ENCODE measurements around the gene ARID5A.
A peak's percentile ranks its signal among the peaks of the same experiment; 100 is the strongest.
"Not testable (repeated sequence)": the region's sequence is repeated elsewhere in the genome, so short reads cannot be mapped to it uniquely, and the experiment has no call there.

Gene ARID5A

DNA sequence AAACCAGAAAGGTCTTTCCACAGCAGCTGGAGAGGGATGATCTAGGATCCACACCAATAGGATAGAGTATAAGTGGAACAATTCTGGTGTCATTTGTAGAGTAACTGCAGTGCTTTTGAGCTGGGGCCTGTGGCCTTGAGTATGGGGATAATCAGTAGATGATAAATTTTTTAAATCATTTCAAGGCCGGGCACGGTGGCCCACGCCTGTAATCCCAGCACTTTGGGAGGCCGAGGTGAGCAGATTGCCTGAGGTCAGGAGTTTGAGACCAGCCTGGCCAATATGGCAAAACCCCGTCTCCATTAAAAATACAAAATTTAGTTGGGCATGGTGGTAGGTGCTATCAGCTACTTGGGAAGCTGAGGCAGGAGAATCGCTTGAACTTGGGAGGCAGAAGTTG lies 20.9 kb downstream of the ARID5A start:
- not testable (repeated sequence) for DNase-seq

DNA sequence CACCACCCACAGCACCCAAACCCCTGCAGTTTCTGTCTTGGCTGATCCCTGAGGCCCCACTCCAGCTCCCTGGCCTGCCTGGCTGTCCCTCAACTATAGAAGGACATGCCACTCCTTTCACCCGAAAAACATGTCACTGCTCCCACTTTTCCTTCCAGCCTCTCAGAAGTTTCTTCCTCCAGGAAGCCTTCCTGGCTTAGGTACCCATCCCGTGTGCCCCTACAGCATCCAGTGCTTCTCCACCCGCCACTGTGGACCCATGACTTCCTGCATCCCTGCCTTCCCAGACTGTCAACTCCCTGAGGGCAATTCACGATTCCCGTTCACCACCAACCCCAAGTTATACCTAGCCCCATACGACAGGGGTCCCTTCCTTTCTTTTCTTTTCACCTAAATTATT lies 21.5 kb downstream of the ARID5A start:
- DNase-seq = no peak

DNA sequence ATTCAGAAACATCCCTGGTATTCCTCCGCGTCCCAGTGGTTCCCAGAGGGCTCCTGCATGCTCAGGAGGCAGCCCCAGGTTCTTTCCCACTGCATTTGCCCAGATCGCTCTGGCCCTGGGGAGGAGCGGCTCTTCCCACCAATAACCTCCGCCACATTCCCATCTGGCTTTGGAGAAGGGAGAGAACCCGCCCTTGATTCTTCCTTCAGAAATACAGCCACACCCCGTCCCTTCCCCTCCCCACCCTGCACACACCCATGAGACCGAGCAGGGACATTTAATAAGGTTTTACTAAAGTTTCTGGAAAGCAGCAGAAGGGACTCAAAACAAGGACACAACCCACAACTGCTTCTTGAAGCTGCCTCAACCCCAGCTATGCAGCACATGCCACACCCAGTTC lies 21.9 kb downstream of the ARID5A start:
- DNase-seq = no peak

DNA sequence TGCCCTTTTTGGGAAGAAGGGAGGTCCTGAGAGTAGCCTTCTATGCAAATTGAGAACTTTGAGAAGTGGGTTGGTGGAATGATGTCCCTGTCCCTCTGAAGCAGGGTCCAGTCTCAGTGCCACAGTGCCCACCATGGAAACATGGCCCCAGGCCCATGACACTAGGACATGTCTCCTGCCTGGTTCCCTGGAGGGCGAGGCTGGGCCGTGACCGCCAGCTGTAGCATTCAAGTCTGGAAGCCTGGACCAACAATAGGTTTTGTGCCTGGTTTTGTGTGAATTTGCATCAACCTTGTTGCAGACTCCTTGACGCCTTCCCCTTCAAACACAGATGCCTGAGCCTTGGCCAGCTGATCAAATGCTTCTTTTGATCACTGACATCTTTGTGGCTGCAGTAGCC lies 27.5 kb downstream of the ARID5A start:
- no peak for DNase-seq

DNA sequence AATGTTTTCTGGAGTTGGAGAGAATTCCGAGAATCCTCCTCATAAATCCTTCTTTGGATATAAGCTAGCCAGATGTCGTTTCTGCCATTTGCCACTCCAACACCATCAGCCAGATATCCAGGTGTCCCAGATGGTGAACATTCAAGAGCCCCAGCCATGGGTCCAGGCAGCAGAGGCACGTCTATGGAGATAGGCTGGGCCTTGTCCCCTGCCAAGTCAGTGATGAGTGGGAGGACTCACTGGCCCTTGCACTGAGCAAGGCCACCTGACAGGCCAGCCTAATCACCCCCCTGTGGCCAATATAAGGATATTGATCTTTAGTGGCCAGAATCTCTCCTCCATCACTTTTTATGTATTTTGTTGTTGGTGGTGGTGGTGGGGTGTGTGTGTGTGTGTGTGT lies 28.0 kb downstream of the ARID5A start:
- DNase-seq = no peak

DNA sequence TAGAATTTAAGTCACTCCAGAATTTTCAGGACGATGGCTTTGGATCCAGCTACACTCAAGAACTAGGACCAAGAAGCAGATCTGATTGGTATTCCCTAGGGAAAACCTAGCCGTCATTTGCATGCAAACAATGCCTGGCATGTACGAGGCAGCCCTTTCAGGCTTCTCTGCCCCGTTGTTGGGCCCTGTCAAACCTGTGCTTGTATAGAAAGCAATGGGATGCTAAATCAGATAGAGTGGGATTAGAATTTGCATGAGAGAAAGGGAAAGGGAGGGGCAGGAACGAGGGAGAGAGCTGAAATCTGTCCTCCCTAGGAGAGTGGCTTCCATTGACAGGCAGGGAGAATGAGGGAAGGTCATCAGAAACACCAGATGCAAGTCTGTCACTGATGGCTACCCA lies 28.6 kb downstream of the ARID5A start:
- DNase-seq = no peak

DNA sequence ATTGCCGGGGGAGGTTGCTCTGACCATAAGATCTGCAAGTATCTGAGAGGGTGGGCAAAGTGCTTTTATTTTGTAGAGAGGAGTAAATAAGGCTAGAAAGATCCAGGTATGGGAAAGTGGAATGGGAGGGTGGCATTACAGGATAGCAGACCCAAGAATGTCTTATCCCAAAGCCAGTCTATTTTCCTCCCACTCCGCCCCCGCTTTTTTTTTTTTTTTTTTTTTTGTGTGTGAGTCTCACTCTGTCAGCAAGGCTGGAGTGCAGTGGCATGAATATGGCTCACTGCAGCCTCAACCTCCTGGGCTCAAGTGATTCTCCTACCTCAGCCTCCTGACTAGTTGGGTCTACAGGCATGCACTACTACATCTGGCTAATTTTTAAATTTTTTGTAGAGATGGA lies 31.5 kb downstream of the ARID5A start:
- DNase-seq = no peak

DNA sequence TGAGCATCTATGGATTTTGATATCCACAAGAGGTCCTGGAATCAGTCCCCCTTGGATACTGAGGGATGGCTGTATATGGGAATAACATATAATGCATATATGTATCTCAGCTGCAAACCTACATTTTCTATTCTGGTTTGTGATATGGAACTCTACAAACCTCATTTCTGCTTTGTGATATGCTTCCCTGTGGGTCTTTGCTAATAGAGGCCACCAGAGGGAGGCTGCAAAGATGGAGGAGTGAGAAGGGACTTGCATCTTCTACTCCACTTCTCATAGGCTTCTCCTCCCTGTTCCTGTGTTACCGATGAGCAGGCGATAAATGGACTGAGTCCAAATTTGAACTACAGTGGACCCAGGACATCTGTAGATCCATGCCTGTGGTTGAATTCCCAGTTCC lies 37.8 kb downstream of the ARID5A start:
- no peak for DNase-seq

DNA sequence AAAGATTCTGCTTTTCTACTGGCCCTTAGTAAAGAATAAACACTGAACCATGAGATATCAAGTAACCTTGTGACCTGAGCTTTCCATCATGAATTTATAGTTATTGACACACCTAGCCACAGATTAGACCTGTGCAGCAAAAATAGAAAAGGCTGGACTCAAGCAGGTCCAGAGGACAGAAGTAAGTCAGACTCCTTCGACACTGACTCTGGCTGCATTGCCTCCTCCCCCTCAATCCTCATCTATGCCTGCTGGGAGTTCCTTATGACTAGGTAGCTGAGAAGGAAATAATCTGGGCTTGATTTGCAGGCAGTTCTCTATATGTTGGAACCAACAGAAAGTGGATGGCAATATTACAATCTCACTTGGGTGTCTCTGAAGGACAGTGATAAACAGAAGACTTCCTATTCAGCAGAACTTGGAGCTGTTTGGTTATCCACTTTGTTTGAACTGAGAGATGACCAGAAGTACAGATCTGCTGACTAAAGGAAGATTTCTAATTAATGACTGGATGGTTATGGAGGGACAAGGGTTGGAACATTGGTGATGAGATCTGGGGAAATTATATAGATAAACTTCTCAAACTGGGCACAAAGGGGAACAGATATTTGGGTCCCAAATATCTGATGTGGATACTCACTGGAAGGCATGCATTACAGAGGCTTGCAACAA lies 39.4 kb downstream of the ARID5A start:
- no peak for DNase-seq

DNA sequence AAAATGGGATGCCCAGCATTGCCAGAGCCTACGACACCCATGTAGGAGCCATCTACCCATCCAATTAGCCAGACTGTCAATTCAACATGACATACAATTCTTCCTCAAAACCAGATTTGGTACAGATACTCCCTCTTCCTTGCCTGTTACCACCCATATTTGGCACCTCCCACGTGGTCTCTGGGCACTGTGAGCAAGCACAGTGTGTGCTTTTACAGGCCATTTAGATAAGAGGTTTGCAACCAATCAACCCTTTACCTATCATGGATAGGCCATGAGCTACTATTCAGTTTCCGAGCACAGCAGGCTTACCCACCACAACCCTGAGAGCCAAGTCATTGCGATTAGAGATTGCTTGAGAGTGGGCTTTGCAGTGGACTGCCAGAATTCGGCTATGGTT lies 40.9 kb downstream of the ARID5A start:
- no peak for DNase-seq

DNA sequence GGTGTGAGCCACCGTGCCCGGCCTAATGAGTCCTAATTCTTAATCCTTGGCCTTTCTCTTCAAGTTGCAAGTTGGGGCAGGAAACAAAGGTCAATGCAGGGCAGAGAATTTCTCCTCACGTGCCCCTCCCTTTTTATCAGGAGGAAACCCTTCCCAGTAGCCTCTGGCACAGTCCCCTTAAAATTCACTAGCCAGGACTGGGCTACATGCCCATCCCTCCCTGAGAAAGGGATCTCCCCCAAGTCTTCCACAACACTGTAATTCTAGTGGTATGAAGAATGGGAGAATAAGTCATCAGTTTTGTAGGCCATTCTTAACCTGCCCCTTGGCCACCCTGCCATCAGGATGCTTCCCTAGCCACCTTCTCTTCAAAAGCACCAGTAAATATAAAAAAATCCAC lies 42.2 kb downstream of the ARID5A start:
- DNase-seq = no peak

DNA sequence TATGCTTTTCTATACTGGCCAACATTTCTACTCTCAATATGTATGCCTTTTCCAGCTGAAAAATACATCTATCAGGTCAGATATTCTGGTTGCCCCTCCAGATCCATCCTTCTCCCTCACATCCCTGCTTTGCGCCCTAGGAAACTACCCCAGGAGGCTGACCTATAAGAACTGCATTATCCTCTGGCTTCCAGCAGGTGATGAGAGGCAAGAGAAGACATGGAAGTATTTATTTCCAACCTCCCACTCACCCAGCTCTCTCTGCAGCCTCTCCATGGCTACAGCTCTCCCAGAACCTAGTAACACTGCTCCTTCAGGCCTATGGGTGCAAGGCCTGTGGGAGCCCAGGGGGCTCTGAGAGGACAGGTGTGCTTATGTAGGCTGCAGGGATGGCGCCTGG lies 42.9 kb downstream of the ARID5A start:
- no peak for DNase-seq

DNA sequence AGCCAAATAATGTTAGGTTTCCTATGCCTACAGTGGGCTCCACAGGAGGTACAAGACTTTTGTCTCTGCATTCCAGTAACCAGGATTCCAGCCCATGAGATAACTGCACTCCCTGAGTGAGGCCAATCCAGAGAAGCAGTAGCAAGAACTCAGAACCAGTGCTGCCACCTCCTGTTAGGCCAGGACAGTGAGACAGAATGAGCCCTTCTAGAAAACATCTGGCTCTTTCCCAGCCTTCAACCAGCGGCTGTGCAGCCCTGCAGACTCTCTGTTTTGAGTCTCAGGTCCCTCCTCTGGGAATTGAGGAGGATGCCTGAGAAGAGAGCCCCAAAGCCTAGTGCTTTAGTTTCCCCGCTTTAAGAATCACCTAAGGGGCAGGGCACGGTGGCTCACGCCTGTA lies 44.2 kb downstream of the ARID5A start:
- peak; percentile 8 for DNase-seq

DNA sequence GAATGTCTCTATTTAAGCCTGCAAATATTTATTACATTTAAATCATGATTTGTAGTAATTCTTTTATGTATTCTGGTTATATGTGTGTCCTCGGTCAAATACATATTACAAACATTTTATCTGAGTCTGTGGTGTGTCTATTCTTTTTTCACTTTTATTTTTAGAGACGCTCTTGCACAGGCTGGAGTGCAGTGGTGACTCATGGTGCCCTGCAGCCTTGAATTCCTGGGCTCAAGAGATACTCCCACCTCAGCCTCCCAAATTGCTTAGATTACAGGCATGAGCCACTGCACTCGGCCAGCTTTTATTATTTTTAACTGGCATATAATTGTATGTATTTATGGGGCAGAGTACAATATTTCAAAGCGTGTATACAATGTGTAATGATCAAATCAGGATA lies 47.5 kb downstream of the ARID5A start:
- DNase-seq = no peak

DNA sequence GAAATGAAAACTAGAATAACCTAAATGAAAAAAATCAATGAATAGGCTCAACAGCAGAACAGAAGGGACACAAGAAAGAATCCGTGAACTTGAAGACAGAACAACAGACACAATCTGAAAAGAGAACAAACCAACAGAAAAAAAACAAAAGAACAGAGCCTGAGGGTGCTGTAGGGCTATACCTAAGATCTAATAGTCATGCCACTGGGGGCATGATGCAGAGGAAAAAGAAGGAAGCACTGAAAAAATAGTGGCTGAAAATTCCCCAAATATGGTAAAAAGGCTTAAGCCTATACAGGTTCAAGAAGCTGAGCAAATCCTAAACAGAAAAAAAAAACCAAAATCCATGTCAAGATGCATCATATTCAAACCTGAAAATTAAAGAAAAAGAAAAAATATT lies 51.3 kb downstream of the ARID5A start:
- no peak for DNase-seq

DNA sequence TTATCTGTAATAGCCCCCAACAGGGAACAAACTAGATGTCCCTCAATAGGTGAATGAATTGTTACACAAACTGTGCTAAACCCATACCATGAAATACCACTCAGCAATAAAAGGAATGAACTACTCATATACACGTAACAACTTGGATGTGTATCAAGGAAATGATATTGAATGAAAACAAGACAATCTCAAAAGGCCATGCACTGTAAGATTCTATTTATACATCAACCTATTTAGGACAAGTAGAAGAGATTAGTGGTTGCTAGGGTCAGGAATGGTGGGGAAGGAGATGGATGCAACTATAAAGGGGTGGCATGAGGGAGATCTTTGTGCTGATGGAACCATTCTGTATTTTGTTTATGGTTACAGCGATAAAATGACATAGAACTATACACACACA lies 54.5 kb downstream of the ARID5A start:
- no peak for DNase-seq

DNA sequence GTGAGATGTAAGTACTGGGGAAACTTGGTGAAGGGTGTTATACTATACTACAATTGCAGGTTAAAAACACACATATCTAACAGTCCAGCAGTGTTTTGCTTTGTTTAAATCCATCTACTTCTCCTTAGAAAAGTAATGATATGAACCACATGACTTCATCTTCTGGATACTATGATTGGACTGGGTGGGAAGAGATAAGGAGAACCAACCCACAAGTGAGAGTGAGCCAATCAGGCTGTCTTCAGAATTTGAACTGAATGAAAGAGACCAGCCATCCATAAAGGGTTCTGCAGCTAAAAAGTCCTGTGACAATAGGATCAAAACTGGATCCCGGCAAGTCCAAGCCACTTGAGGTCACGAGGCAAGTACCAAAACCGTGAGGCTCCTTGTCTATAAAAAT lies 54.9 kb downstream of the ARID5A start:
- no peak for DNase-seq

DNA sequence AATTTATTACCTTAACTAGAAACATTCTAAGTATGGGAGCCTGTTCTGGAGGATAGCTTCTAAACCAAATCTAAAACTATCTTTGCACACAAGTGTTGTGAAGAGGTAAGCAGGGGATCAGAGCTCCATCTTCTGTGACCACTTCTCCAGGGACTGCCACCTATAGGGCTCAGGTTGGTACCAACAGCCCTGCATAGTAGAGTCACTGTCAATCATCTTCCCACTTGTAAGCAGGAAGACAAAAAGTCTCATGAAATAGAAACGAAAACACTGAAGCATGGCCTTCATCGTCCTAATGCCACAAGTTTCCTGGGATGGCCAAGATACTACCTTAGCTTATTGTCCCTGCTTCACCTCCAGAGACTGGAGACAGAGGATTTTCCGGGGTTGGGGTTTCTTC lies 57.7 kb downstream of the ARID5A start:
- no peak for DNase-seq

DNA sequence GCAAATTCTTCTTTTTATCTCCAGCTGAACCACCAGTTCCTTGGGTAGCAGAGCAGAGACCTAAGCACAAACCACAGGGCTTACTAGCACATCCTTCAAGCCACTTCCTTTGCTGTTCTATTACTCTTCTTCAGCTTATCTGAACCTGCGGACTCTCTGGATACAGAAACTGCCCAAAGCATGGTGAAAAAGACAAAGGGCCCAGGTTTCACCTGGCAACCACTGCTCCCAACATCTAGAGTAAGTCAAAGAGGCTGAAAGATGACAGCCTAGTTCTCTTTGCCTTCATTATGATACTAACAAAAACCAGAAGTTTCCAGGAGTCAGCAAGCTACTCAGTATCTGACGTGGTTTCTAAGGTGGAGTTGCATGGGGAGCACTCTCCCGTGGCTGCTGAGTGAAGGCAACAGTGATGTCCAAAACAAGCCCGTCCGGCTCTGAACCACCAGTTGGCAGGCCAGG lies 58.2 kb downstream of the ARID5A start:
- peak; percentile 30 for DNase-seq

DNA sequence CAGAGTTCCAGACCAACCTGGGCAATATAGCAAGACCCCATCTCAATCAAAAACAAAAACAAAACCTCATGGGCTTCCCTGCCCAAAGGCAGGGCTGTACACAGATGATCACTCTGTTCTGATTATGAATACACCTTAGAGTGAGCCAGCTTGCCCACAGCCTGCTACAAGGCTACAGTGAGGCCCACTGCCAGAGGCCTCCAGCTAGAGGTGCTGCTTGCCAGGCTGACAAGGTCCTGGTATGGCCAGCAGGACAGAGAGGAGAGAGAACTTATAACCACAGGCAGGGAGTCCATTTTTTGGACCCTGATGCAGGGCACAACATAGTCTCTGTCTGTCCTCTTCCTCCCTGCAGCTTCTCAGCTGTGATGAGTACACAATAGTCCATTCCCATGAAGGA lies 60.0 kb downstream of the ARID5A start:
- no peak for DNase-seq

DNA sequence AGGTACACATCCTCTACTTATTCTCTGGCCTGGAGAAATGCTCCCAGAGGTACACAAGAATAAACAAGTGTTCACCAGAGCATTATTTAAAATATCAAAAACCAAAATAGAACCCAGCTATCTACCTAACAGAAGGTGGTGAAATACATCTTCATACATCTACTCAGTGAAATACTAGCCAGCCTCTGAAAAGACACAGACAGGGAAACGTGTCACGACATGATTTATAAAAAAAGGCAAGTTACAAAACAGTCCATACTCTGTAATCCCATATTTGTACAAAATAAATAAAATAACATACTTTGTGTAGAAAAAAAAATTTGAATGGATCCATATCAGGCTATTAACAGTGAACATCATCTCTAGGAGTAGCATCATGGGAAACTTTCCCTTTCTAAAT lies 63.4 kb downstream of the ARID5A start:
- DNase-seq = no peak

DNA sequence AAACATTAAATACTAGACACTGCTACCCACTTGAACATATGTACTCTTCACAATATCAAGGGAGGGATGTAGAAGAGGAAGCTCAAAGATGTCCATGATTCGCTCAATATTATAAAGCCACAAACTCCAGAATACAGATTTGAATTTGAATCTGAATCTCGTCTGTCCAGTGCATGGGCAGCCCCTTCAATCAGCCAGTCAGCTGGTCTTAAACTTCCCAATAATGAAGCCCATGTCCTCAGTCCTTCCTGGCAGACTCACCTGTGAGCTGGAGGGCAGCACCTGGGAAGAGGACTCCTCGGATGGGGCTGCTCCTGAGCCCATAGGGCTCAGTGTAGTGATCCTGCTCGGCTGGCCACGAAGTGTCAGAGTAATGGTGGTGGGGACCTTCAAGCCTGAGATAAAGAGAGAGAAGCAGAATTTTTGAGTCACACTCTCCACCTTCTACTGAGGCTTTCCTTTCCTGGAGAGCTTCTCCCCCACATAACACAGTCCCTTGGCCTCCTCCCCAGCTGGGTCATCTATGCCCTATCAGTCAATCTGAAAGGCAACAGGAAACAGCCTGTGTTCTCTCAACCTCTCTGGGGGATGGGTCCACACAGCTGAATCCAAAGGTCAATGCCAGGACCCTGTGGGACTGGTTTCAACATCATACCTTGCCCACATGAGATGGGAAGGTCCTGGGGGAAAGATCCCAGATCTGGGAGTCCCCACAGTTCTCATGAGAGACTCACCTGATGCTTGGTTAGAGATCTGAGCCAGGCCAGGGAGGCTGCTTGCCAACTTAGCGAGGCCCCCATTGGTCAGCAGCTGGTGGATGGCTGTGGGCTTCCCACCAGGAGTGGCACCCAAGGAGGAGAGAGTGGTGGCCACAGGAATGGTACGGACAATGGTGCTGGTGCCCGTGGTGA lies 65.1 kb downstream of the ARID5A start:
- no peak for DNase-seq

Measured in CD4-positive, alpha-beta T cell treated with Interleukin-17A for 4 hours (primary cell).